Right lobe of liver (tissue), 4 donors: Measurements from ENCODE around the gene HDAC4.

ENCODE experiments used
- CTCF ChIP-seq, 4 donors: fragments of 200-600 bp in 3 of 4; fragments of 450-650 bp in 1 of 4; IDR thresholded peaks; one replicate each; pipeline versions ENCODE4 v1.5.1 to v1.8.0; 2016 to 2022; ENCODE audit warnings: antibody characterized with exemption in 4 of 4, mild to moderate bottlenecking in 2 of 4
- POLR2A ChIP-seq: fragments of 450-650 bp; IDR thresholded peaks from one replicate; pipeline ENCODE4 v1.6.1; 2017; ENCODE audit warnings: antibody characterized with exemption, mild to moderate bottlenecking
- donor health status: DM: no; HTN: no; CAD: no.
- donor health status: DM: no; HTN: no; CAD: no.
- donor health status: DM: no; HTN: yes; CAD: no.

- TF ChIP-seq CTCF (IDR thresholded peaks at IDR 0.05) (no peak), POLR2A (no peak)
Observed at GRCh38 chr2:239346676-239347075, 54.1 kb downstream of the HDAC4 start.
